Mesenteric fat pad (tissue), 1 donor: ENCODE results near the gene MEF2C. TPM values are rescaled to one million over a fixed set of nuclear protein-coding genes. Genes with fewer than 3 reads are reported as not detected.
A peak's percentile ranks its signal among the peaks of the same experiment; 100 is the strongest.

Source experiments
- DNase-seq: peaks from one replicate; pipeline ENCODE4 v3.0.0-alpha.2; 2020; ENCODE audit warnings: low spot score
- total RNA-seq: library from RNA; stranded (reverse); fragmentation: NEBNext Ultra II Directional; extraction: Animal tissue kit (Norgen Biotek cat#: 25700); gene quantifications from one replicate; pipeline ENCODE4 v1.2.1, GENCODE V29; 2021
- donor health status: DM: yes; HTN: yes; CAD: no.

Gene MEF2C
- total RNA-seq, 1 donor from 2014 or later: 62.2 TPM

GRCh38 chr5:88691945-88692868, 190.8 kb downstream of the MEF2C start:
- no peak for DNase-seq

DNA sequence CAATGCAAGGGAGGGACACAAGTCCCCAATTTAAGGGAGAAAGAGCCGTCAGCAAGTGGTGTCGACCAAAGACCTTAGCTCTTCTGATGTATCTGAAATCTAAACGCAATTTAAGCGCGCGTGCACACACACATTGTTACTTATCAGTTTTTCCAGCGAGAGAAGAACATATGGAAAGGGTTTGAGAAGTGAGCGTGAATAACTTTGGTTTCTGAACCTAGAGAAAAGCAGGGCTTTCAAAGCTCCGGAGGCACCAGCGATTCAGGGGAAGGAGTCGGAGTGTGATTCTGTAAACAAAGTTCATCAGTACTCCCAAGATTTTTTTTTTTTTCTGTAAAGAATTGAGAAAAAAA, 191.8 kb downstream of the MEF2C start:
- DNase-seq: no peak

DNA sequence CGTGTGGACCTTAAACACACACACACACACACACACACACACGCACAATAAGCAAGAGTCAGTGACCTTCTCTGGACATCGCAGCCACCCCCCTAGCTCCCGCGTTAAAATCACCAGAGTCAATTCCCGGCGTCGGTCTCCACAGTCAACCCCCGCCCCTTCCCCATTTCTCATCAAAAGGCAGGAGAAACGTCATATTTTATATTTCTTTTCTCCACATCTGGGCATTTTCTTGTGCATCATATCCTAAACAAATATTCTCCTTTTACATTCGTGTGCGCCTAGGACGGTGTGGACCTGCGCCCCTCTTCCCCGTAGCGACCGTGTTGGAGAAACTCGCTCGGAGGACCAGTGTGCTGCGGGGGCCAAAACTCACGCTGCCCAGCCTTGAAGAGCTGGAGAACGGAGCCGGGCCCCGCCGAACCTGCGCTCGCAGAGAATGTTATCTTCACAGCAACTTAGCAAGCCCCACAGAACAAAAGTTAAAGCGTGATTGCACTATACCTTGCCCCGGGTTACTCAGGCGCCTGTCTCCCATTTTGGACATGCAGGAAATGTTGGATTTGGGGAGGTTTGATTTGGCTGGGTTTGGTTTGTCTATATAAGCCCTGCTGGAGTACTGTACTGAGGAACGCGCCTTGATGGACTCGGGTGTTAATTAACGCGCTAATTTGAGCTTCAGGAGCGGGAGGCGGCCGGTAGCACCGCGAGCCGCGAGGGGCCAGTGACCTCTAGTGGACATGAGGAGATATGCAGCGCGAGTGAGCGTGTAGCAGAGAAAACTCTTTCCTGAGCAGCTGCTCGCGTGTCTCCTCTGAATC, 192.4 kb downstream of the MEF2C start:
- peak; percentile 91 for DNase-seq

DNA sequence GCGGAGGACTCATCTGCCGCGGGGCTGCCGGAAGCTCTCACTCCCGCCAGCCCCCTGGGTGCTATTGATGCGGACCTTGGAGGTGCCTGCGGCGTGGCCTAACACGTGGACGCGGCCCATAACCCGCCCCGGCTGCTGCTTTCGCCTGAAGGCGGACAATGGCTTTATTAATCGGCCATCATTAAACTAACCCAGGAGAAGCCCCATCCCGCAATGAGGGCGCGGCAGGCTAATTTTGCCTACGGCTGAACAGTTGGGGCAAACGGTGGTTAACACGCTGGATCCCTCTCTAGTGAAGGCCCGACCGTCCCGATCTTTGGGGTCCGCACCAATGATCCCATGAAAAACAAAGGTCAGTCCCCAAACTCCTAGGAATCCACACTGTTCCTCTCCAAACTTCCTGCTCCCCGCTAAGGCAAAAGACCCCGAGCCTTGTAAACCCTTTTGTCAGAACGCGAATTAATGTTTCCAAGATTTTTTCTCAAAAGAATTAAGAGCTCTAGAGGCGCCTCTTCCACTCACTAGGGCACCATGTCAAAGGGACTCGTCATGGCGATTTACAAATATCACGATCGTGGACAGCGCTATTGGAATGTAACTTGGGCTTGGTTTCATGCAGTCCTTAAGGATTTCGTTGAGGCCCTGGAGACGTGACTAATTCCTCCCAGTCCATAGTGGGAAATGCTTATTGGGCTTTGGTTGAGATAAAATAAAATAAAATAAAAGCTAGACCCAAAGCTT, 193.1 kb downstream of the MEF2C start:
- no peak for DNase-seq

GRCh38 chr5:88688984-88689667, 193.9 kb downstream of the MEF2C start:
- DNase-seq: no peak

DNA sequence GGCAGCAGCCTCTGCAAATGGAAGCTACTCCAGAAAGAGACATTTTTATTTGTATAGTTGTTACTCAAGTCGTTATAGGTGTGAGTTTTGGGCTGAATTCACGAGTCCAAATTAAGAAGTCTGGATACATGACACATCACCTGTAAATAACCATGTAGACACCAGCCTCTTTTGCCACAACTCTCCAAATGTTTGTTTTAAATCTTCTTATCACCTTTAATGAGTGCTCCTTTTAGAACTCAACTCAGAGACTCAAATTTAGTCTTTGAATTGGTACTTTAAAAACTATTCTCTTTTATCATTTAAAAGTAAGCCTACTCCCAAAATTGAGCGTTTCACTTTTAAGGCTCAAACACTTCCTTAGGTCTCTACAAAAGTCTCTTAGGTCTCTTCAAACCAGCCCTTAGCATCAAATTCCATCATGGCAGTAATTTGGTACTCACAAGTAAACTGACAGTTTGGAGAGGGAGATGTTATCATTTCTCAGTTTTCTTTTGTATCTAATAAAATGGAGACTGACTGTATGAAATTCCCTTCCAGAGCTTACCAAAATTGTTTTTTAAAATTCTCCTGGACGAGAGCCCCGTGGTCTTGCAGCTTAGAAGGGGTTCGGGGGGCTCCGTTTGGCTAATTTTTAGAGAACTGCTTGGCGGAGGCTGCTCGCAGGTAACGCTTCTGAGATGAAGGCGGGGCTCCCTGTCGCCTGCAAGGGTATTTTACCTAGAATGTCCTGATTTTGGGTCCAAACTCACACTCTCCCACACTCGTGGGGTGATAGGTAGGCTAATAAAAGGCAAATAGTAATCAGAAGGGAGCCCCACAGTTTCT, 194.6 kb downstream of the MEF2C start:
- no peak for DNase-seq

DNA sequence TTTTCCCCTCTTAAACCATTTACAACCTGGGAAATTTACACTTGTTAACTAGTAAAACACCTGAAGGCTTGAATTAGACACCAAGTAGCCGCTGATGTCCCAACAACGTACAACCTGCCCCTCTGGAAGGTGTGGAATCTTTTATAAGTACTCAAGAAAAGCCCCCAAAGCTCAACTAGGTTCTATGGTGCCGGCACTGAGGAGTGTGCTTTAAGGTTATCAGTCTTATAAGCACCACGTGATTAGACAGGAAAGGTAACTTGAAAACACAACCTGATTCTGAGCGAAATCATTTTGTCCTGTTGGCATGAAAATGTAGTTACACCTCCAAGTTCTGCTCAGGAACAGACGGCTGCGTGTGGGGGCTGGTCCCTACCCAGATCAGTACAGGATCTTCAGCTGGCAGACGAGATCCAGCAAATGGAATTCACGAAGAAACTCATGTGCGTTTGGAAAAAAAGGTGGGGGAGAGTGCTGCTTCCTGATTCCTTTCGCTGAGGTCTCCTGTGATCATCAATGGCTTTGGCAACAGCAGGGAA, 195.5 kb downstream of the MEF2C start:
- DNase-seq: no peak

GRCh38 chr5:88686726-88687125, 196.3 kb downstream of the MEF2C start:
- no peak for DNase-seq

DNA sequence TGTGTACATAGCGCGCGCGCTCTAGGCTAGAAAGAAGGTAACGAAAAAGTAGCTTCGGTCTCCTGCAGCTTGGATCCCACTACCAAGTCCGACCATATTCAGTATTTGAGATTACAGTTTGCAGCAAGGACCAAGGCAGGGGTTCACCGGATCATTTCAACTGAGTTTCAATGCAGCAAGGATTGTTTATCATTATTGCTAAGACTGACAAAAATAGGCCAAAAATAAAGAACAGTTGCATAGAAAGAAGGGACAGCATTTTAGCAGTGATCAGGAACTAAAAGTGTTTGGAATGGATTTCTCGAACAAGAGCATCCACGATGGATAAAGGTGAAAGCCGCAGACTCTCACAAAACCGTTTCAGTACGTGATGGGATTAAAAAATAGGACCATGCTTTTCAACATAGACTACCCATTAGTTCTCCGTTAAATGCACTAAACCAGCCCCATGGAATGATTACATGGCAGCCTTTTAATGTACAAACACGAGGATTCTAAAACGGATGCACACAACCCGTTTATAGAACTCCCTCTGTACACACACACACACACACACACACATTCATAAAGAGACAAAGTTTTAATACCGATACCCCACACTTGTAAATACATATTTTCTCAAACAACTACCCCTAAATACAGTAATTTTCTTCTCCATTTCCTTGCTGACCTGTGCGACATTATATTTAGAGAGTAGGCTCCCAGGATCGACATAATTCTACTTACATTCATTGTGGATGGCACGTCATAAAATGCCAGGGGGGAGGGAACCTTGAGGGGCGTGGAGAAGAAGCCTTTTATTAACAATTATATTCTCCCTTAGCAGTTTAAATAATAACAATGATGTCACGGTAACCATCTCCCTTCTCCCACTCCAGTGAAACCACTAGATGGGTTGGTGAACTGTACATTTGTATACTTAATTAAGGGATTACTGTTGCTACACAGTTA, 197.1 kb downstream of the MEF2C start:
- DNase-seq: no peak

- DNase-seq: no peak
Measured at GRCh38 chr5:88683506-88684135, 199.4 kb downstream of the MEF2C start.

DNA sequence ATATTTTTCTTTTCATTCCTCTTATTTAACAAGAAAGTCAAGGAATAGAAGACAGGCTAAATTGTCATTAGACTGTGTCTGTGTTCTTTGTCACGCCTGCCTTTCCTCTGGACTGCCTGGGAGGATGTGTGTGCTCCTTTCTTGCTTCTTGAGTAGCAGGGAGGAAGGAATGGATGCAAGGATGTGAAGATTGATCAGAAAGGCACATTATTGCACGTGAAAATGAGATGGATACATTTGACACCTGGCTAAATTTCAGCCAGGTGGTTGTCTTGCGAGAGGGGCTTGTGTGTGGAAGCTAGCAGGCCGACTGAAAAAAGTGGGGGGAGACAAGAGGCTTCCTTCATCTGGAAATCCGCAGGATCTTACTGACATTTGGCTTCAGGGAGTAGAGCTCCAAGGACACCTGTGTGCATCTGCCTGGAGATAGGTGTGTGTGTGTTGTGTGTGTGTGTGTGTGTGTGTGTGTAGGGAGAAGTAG, 200.1 kb downstream of the MEF2C start:
- DNase-seq: no peak

GRCh38 chr5:88682131-88682530, 200.9 kb downstream of the MEF2C start:
- DNase-seq: no peak

DNA sequence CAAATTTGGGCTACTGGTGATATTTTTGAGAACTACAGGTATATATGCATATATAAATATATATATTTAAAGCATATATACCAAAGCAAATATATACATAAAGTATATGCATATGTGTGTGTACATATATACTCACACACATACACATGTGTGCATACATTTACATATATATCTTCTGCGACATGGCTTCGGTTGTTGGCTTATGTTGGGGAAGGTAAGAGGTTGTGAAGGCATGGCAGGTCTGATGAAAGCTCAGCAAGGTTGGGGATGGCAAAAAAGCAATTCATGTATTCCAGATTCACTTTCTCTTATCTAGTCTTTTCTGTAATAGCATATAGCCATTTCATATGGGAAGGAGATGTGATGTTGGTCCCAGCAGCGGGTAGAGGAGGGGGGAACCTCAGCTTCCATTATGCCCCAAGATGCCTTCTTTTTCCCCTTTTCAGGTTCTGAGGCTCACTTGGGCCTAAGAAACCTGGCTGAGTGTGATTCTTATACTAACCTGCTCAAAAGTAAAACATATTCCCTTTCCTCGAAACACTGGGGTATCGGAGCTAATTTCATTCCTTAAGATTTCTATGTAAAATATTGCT, 201.7 kb downstream of the MEF2C start:
- DNase-seq: no peak

DNA sequence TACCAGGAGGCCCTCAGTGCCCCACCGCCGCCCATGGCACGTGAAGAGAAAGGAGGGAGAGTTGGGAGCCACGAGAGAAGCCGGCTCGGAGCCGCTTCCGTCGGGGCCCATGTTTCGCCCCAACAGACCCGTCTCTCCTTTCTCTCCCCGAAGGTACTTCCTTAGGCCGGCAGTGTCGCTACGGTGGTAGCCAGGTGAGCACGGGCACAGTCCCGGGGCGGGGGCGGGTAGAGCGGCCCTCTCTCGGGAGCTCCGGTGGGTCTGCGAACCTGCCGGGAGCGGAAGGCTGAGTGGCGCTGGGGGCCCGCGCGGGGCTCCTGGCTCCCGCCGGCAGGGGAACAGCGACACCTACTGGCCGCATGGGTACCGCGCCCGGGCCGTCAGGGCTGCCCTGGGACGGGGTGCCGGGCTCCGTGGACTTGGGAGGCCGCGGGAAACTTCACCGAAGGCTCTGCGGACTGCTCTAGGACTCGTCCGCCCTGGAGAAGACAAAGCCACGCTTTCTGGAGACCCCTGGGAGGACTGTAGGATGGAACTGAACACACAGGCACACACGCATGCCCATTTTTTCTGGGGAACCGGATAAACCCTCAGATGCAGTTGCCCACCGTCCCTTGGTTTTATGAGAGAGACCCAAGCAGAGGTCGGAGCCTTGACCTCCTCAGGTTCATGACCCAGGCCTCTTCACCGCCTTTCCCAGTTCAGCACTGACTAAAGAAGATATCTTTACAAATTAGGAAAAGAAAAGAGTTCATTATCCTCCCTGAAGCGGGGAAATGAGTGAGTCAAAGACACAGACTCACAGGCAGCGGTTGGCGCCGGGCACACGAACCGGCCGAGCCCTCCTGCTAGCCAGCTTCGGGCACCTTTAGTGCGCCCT, 202.5 kb downstream of the MEF2C start:
- peak; percentile 93 for DNase-seq

GRCh38 chr5:88679638-88680037, 203.3 kb downstream of the MEF2C start:
- DNase-seq: no peak

- DNase-seq: no peak
Measured at GRCh38 chr5:88678770-88679381, 204.1 kb downstream of the MEF2C start.
